Mesangial cell (primary cell): ENCODE results near the gene CCR8. TPM values are rescaled to one million over a fixed set of nuclear protein-coding genes. Genes with fewer than 3 reads are reported as not detected.

ENCODE experiments used
- total RNA-seq: library from RNA; depleted of rRNA; stranded (reverse); fragments of >200 nt; gene quantifications from 2 replicates; pipeline ENCODE4 v1.2.3, GENCODE V29; 2015

The CCR8 gene, protein sequence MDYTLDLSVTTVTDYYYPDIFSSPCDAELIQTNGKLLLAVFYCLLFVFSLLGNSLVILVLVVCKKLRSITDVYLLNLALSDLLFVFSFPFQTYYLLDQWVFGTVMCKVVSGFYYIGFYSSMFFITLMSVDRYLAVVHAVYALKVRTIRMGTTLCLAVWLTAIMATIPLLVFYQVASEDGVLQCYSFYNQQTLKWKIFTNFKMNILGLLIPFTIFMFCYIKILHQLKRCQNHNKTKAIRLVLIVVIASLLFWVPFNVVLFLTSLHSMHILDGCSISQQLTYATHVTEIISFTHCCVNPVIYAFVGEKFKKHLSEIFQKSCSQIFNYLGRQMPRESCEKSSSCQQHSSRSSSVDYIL
- not detected in 2 replicates for total RNA-seq

DNA sequence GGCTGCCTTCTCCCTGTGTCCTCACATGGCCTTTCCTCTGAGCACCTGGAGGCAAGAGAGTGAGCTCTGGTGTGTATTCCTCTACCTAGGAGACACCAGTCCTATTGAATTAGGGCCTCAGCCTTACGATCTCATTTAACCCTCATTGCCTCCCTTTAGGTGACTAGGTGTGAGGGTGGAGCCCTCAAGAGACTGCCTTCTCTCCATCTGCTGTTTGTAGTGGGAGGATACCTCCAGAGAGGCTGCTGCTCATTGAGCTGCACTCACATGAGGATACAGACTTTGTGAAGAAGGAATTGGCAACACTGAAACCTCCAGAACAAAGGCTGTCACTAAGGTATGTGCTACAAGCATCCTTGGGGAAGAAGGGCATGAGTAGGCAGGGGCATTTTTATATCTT, at the start of gene CCR8:
TSS of gene CCR8 (plus strand) at position 217 of the 400 bp plus-strand sequence. CDS start 2,623 bp downstream, outside the sequence.

DNA sequence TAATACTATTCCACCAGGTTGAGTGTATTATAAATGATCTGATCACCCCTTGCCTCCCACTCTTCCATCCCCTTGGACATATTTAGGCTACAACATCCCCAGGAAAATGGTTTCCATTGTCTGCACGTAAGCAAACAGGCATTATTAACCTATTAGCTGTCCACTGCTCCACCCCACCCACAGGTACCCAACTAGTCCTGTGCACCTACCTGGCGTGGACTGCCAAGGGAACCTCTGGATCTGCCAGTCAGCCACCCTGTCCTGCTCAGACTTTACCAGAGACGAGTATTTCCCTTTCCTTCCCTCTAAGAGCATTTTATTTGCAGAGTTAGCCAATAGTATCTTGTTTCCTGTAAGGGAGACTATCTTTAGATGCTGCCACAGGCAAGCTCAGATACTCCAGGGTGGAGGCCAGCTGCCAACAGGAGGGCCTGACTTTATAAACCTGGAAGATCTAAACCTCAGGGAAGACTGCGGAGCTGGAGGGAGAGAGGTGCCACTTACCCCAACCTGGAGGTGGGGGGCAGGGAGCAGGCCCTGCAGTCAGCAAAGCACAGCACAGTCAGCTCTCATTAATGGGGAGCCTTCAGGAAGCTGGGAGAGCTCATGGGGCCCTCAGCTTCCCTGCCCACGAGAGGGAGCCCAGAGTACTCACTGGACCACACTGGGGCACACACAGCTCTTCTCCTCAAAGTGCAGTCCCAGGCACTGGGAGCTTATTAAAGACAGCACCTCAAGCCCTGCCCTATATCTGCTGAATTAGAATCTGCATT, 49.6 kb upstream of the CCR8 start, which contains the start of gene CX3CR1:
TSS of gene CX3CR1 (minus strand) at position 292 of the 773 bp plus-strand sequence. CDS start 13,527 bp downstream, outside the sequence.

Other genes with a start within 250 kb of the CCR8 start
- 31.3 and 54.3 TPM in 2 replicates for gene GORASP1, start 222.1 kb upstream of the CCR8 start, total RNA-seq
- gene TTC21A, start 222.0 kb upstream of the CCR8 start, total RNA-seq = 4.2 and 5.2 TPM in 2 replicates
- 13.4 and 19.1 TPM in 2 replicates for gene CSRNP1, start 176.1 kb upstream of the CCR8 start, total RNA-seq
- under 0.01 and 0.16 TPM in 2 replicates for gene XIRP1, start 137.1 kb upstream of the CCR8 start, total RNA-seq
- under 0.01 TPM in 1 of 2 replicates, not detected in the other for gene CX3CR1, start 49.7 kb upstream of the CCR8 start, total RNA-seq
- 23.0 and 25.9 TPM in 2 replicates for gene SLC25A38, start 53.7 kb downstream of the CCR8 start, total RNA-seq
- gene RPSA, start 77.0 kb downstream of the CCR8 start, total RNA-seq = 1,681 and 1,932 TPM in 2 replicates
- not detected in 2 replicates for gene MOBP, start 138.0 kb downstream of the CCR8 start, total RNA-seq